Uterus (tissue), 4 donors: ENCODE results near the gene MFAP3L. TPM values are rescaled to one million over a fixed set of nuclear protein-coding genes. Genes with fewer than 3 reads are reported as not detected.

Experiments used
- DNase-seq, 2 donors: peaks; one replicate each; pipeline ENCODE4 v3.0.0-alpha.2; 2019 to 2020
- H3K27ac ChIP-seq, 2 donors: fragments of 200-600 bp; sonication (generic); 1 replicate in 1 of 2; 2 replicates in 1 of 2; pipeline ENCODE4 v1.5.1; 2016 to 2018
- H3K27me3 ChIP-seq, 2 donors: fragments of 200-600 bp; sonication (generic); one replicate each; pipeline ENCODE4 v1.5.1; 2018 to 2019; ENCODE audit warnings: control low read depth in 1 of 2
- H3K36me3 ChIP-seq, 2 donors: fragments of 200-600 bp; sonication (generic); one replicate each; pipeline ENCODE4 v1.5.1; 2019; ENCODE audit warnings: control low read depth in 1 of 2
- H3K4me1 ChIP-seq, 2 donors: fragments of 200-600 bp; sonication (generic); one replicate each; pipeline ENCODE4 v1.5.1; 2018 to 2019; ENCODE audit warnings: control low read depth in 1 of 2
- H3K4me3 ChIP-seq, 2 donors: fragments of 200-600 bp; sonication (generic); 1 replicate in 1 of 2; 2 replicates in 1 of 2; pipeline ENCODE4 v1.5.1; 2018 to 2019; ENCODE audit warnings: mild to moderate bottlenecking in 1 of 2
- H3K9me3 ChIP-seq, 2 donors: fragments of 200-600 bp; sonication (generic); one replicate each; pipeline ENCODE4 v1.5.1; 2019; ENCODE audit warnings: control low read depth in 1 of 2
- POLR2A ChIP-seq, 2 donors: fragments of 450-650 bp; IDR thresholded peaks; one replicate each; pipeline ENCODE4 v1.6.1; 2016; ENCODE audit warnings: antibody characterized with exemption in 2 of 2, mild to moderate bottlenecking in 1 of 2, moderate library complexity in 1 of 2
- intact Hi-C: fragments of 100-400 bp; cut with DNase I; formaldehyde crosslinking; loops from one replicate; pipeline ENCODE4 v1.15.1; 2023; ENCODE audit warnings: low total_unique reads
- total RNA-seq, 4 donors: library from RNA; depleted of rRNA in 3 of 4; stranded (reverse); fragments of >200 nt in 3 of 4; gene quantifications; one replicate each; pipeline versions ENCODE4 v1.1.0 to v1.2.4, GENCODE V29; 2014 to 2023
- TF ChIP-seq, protein P1 (sequence below), 4 experiments: fragments of 200-600 bp in 2 of 4; fragments of 450-650 bp in 2 of 4; sonication (generic) in 2 of 4; IDR thresholded peaks; one replicate each; pipeline ENCODE4 v1.5.1; 2016 to 2019; ENCODE audit warnings: antibody characterized with exemption in 4 of 4, mild to moderate bottlenecking in 2 of 4, moderate library complexity in 1 of 4
- donor health status: DM: yes; HTN: yes; CAD: no.

Gene MFAP3L
- total RNA-seq, 4 donors from 2014 or later, result 6.6 to 38.4 (median 14.9) TPM

DNA sequence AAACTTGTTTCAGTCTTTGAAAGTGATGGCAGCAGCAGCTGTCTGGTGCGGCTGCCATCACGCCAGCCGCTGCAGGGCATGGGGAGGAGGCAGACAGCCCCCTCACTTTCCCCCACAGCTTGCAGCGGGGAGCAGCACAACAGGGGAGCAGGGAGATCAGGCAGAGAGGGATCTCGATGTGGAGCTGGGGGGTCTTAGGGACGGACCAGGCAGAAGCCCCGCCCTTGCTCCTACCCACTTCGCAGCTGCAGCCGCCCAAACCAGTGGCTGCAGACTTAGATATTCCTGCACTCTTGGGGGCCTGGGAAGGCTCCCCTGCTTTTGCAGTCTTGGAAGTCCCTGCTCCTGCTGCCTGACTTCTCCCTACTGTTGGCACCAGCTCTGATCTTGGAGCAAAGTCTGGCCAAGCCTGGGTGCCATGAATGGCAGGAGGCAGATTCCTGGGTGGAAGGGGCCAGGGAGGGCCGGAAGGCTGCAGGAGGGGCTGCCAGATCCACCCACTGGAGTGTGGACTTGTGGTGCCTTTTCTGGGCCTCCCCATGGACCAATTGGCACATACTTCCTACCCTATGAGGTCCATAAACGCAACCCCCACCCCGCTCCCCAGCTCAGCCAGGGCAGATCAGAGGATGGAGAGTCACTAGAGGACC lies 14.0 kb upstream of the MFAP3L start:
- no peaks in the 10 kb centered on the region for H3K4me1 ChIP-seq
- no peaks in the 10 kb centered on the region for H3K9me3 ChIP-seq
- intact Hi-C loops, result loop anchor here (5.0 kb wide), 1 partner anchor 228 kb away; no protein-coding TSS in a partner anchor
- no peaks in the 10 kb centered on the region for H3K27me3 ChIP-seq
- TF ChIP-seq, protein P1, sequence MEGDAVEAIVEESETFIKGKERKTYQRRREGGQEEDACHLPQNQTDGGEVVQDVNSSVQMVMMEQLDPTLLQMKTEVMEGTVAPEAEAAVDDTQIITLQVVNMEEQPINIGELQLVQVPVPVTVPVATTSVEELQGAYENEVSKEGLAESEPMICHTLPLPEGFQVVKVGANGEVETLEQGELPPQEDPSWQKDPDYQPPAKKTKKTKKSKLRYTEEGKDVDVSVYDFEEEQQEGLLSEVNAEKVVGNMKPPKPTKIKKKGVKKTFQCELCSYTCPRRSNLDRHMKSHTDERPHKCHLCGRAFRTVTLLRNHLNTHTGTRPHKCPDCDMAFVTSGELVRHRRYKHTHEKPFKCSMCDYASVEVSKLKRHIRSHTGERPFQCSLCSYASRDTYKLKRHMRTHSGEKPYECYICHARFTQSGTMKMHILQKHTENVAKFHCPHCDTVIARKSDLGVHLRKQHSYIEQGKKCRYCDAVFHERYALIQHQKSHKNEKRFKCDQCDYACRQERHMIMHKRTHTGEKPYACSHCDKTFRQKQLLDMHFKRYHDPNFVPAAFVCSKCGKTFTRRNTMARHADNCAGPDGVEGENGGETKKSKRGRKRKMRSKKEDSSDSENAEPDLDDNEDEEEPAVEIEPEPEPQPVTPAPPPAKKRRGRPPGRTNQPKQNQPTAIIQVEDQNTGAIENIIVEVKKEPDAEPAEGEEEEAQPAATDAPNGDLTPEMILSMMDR (IDR thresholded peaks at IDR 0.05), result no peak
- no peak for TF ChIP-seq POLR2A (IDR thresholded peaks at IDR 0.05)
- H3K27ac ChIP-seq, result no peak overlapping the region
- H3K36me3 ChIP-seq, result no peaks in the 10 kb centered on the region
- no peak overlapping the region for H3K4me3 ChIP-seq
- DNase-seq, result no peak

- Histone ChIP-seq H3K4me1 (no peaks in the 10 kb centered on the region), H3K4me3 (no peak overlapping the region), H3K27ac (no peak overlapping the region), H3K9me3 (no peaks in the 10 kb centered on the region), H3K36me3 (no peaks in the 10 kb centered on the region), H3K27me3 (no peaks in the 10 kb centered on the region)
- TF ChIP-seq, protein P1 (IDR thresholded peaks at IDR 0.05), result no peak
- no peak for TF ChIP-seq POLR2A (IDR thresholded peaks at IDR 0.05)
- no peak for DNase-seq
- intact Hi-C loops, result no loop called here
Observed at GRCh38 chr4:170038769-170039168, 12.6 kb upstream of the MFAP3L start.

- TF ChIP-seq, protein P1 (IDR thresholded peaks at IDR 0.05), result no peak
- no peak for TF ChIP-seq POLR2A (IDR thresholded peaks at IDR 0.05)
- Histone ChIP-seq H3K9me3 (no peaks in the 10 kb centered on the region), H3K4me3 (no peak overlapping the region), H3K27me3 (no peaks in the 10 kb centered on the region), H3K4me1 (no peaks in the 10 kb centered on the region), H3K36me3 (no peaks in the 10 kb centered on the region), H3K27ac (no peak overlapping the region)
- no peak for DNase-seq
- intact Hi-C loops, result no loop called here
Observed at GRCh38 chr4:170038232-170038631, 12.0 kb upstream of the MFAP3L start.

DNA sequence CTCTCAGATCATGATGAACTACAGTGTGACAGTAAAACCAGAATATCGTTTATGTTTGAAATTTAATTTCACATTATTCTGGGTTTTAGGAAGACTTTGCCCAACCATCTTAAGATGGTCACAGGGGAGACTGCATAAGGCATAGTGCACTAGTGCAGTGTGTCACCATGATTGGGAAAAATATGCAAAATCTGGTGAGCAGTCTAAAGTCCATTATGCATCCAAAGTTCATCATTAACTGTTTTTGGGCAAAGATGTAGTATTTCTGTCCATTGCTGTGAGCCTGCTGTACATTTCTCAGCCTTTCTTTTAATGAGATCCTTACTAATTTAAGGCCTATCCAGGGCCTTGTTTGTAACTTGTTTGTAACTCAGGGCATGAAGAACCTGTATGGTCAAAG lies 11.3 kb upstream of the MFAP3L start:
- H3K9me3 ChIP-seq, result no peaks in the 10 kb centered on the region
- no peak overlapping the region for H3K27ac ChIP-seq
- no peaks in the 10 kb centered on the region for H3K27me3 ChIP-seq
- intact Hi-C loops, result no loop called here
- no peak overlapping the region for H3K4me3 ChIP-seq
- TF ChIP-seq, protein P1 (IDR thresholded peaks at IDR 0.05), result no peak
- no peak for TF ChIP-seq POLR2A (IDR thresholded peaks at IDR 0.05)
- H3K4me1 ChIP-seq, result no peaks in the 10 kb centered on the region
- DNase-seq, result no peak
- H3K36me3 ChIP-seq, result no peaks in the 10 kb centered on the region

DNA sequence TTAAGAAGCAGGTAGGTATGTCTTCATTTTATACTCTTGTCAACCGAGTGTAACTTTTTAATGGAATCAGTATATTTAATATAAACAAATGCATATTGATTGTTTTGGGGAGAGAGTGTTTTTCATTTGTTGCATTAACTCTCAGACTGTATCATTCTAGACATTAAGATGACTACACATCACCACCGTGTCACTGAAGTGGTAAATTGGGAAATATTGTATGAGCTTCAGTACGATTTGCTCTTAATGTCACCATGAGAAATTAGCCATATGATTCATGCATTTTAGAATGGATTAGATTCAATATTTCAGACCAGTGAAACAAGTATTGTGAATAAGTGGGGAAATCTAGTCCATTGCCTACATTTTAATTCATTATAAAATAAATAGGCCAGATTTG lies 9.7 kb upstream of the MFAP3L start:
- DNase-seq, result no peak
- no peaks in the 10 kb centered on the region for H3K27me3 ChIP-seq
- H3K27ac ChIP-seq, result no peak overlapping the region
- no peaks in the 10 kb centered on the region for H3K9me3 ChIP-seq
- TF ChIP-seq, protein P1 (IDR thresholded peaks at IDR 0.05), result no peak
- TF ChIP-seq POLR2A (IDR thresholded peaks at IDR 0.05), result no peak
- intact Hi-C loops, result no loop called here
- H3K4me3 ChIP-seq, result no peak overlapping the region
- no peaks in the 10 kb centered on the region for H3K4me1 ChIP-seq
- H3K36me3 ChIP-seq, result no peaks in the 10 kb centered on the region
